ENCODE data around the gene MYBPC3. TPM values are rescaled to one million over a fixed set of nuclear protein-coding genes. Genes with fewer than 3 reads are reported as not detected.

Gene MYBPC3
- polyA plus RNA-seq, 3 donors, result 0.03 to 7.8 TPM; not detected in 1

GRCh38 chr11:47356998-47357329 is 4.5 kb upstream of the MYBPC3 start:
- no peak for DNase-seq
- Mint-ChIP-seq H3K36me3 (peaks cover 11 to 34% of the 10 kb centered on the region in 2 donors), H3K4me1 (peaks cover 31% of the 10 kb centered on the region), H3K9me3 (peaks cover 0 to 2% (median 0%) of the 10 kb centered on the region in 7 donors), H3K27ac (no peak overlapping the region), H3K4me3 (no peak overlapping the region), H3K27me3 (ENCODE audit: low read depth in 3 of 3) (no peaks in the 10 kb centered on the region)
- H3K79me2 ChIP-seq (ENCODE audit: insufficient read depth, low read length), result peaks cover 59% of the 10 kb centered on the region
- WGBS (ENCODE audit: insufficient coverage), result 100% methylated on average over 1 of the region's 1 CpG
- H3K27me3 ChIP-seq (ENCODE audit: control insufficient read depth in 2 of 2, insufficient read depth in 2 of 2, low read length in 2 of 2), result no peaks in the 10 kb centered on the region
- no peak overlapping the region for H3K9ac ChIP-seq (ENCODE audit: insufficient read depth, low read length, poor library complexity, severe bottlenecking)
- H3K4me1 ChIP-seq (ENCODE audit: control insufficient read depth in 1 of 2, insufficient read depth in 2 of 2, low read length in 2 of 2), result peaks cover 32 to 36% of the 10 kb centered on the region in 2 donors
- no peak overlapping the region for H2AFZ ChIP-seq (ENCODE audit: insufficient read depth, low read depth, low read length, poor library complexity, severe bottlenecking)
- no peak overlapping the region for H3K4me3 ChIP-seq (replicated peaks in 1 of 3; ENCODE audit: low read depth in 2 of 3, low read length in 3 of 3)
- intact Hi-C loops (cut with micrococcal nuclease), result no loop called here
- H3K36me3 ChIP-seq (replicated peaks in 1 of 2; ENCODE audit: control insufficient read depth in 1 of 2, insufficient read depth in 2 of 2, low read length in 2 of 2), result peaks cover 56 to 84% of the 10 kb centered on the region in 2 donors
- no peak overlapping the region for H3K4me2 ChIP-seq (replicated peaks; ENCODE audit: extremely low read depth, low read length, poor library complexity, severe bottlenecking)
- H3K27ac ChIP-seq (ENCODE audit: low read depth in 1 of 2, low read length in 2 of 2), result peak overlapping the region in 1 of 2 donors; percentile 8
- TF ChIP-seq CTCF (IDR thresholded peaks at IDR 0.05), result no peak
- H3K9me3 ChIP-seq (replicated peaks in 1 of 2; ENCODE audit: control insufficient read depth in 1 of 2, insufficient read depth in 1 of 2, low read length in 2 of 2), result no peaks in the 10 kb centered on the region
- peaks cover 100% of the 10 kb centered on the region for H4K20me1 ChIP-seq (ENCODE audit: insufficient read depth, low read length)

- no peak overlapping the region for H3K9ac ChIP-seq (ENCODE audit: insufficient read depth, low read length, poor library complexity, severe bottlenecking)
- no peak overlapping the region for H3K4me3 Mint-ChIP-seq
- H2AFZ ChIP-seq (ENCODE audit: insufficient read depth, low read depth, low read length, poor library complexity, severe bottlenecking), result no peak overlapping the region
- peaks cover 26% of the 10 kb centered on the region for H3K4me1 Mint-ChIP-seq
- TF ChIP-seq CTCF (IDR thresholded peaks at IDR 0.05), result no peak
- peaks cover 53% of the 10 kb centered on the region for H3K79me2 ChIP-seq (ENCODE audit: insufficient read depth, low read length)
- H3K9me3 ChIP-seq (replicated peaks in 1 of 2; ENCODE audit: control insufficient read depth in 1 of 2, insufficient read depth in 1 of 2, low read length in 2 of 2), result no peaks in the 10 kb centered on the region
- H3K4me1 ChIP-seq (ENCODE audit: control insufficient read depth in 1 of 2, insufficient read depth in 2 of 2, low read length in 2 of 2), result peaks cover 26 to 30% of the 10 kb centered on the region in 2 donors
- no peaks in the 10 kb centered on the region for H3K27me3 Mint-ChIP-seq (ENCODE audit: low read depth in 3 of 3)
- H4K20me1 ChIP-seq (ENCODE audit: insufficient read depth, low read length), result peaks cover 100% of the 10 kb centered on the region
- 85% methylated on average over 9 of the region's 9 CpGs for WGBS (ENCODE audit: insufficient coverage)
- H3K4me2 ChIP-seq (replicated peaks; ENCODE audit: extremely low read depth, low read length, poor library complexity, severe bottlenecking), result no peak overlapping the region
- peaks cover 0 to 2% (median 0%) of the 10 kb centered on the region in 7 donors for H3K9me3 Mint-ChIP-seq
- H3K4me3 ChIP-seq (replicated peaks in 1 of 3; ENCODE audit: low read depth in 2 of 3, low read length in 3 of 3), result no peak overlapping the region
- no peak overlapping the region for H3K27ac Mint-ChIP-seq
- peaks cover 50 to 78% of the 10 kb centered on the region in 2 donors for H3K36me3 ChIP-seq (replicated peaks in 1 of 2; ENCODE audit: control insufficient read depth in 1 of 2, insufficient read depth in 2 of 2, low read length in 2 of 2)
- H3K27me3 ChIP-seq (ENCODE audit: control insufficient read depth in 2 of 2, insufficient read depth in 2 of 2, low read length in 2 of 2), result no peaks in the 10 kb centered on the region
- H3K27ac ChIP-seq (ENCODE audit: low read depth in 1 of 2, low read length in 2 of 2), result peak overlapping the region in 1 of 2 donors; percentile 8
- intact Hi-C loops (cut with micrococcal nuclease), result no loop called here
- peaks cover 12 to 29% of the 10 kb centered on the region in 2 donors for H3K36me3 Mint-ChIP-seq
- no peak for DNase-seq
These were observed 3.9 kb upstream of the MYBPC3 start for GRCh38 chr11:47356129-47356997.

All from CD14-positive monocyte (primary cell).